ENCODE data around the gene SEL1L2.

GRCh38 chr20:13819885-13820645 is 170.3 kb downstream of the SEL1L2 start:
- TF ChIP-seq CTCF (IDR thresholded peaks at IDR 0.05; ENCODE audit: low read depth, low read length, poor library complexity, severe bottlenecking) (peak; percentile 65), EZH2phosphoT487 (IDR thresholded peaks at IDR 0.05; ENCODE audit: borderline replicate concordance, low read length) (no peak)
